ENCODE measurements around the gene HDHD5.

- TF ChIP-seq CTCF (conservative IDR thresholded peaks at IDR 0.05; ENCODE audit: low read depth, low read length) (no peak), EZH2 (IDR thresholded peaks at IDR 0.05; ENCODE audit: borderline replicate concordance, low read depth, low read length, poor library complexity, severe bottlenecking) (no peak)
Observed at GRCh38 chr22:17167486-17167885, 8.4 kb upstream of the HDHD5 start.
